ENCODE measurements around the gene AKNAD1. TPM values are rescaled to one million over a fixed set of nuclear protein-coding genes. Genes with fewer than 3 reads are reported as not detected.

AKNAD1 gene
- total and polyA plus RNA-seq, 7 donors: 0.28 to 2.4 (median 1.5) TPM; not detected in 3

GRCh38 chr1:108880850-108881249 is 24.0 kb upstream of the AKNAD1 start:
- no peaks in the 10 kb centered on the region for H3K9me3 ChIP-seq
- 78 to 85% methylated on average over 3 of the region's 3 CpGs for WGBS, 2 donors
- H3K4me3 ChIP-seq: no peak overlapping the region
- peak overlapping the region in 1 of 4 donors; percentile 89 for H3K27ac ChIP-seq
- no peaks in the 10 kb centered on the region for H3K27me3 ChIP-seq
- intact Hi-C loops (cut with DNase I): no loop called here
- peaks cover 0 to 50% (median 34%) of the 10 kb centered on the region in 4 donors for H3K4me1 ChIP-seq
- DNase-seq: no peak
- TF ChIP-seq EP300 (IDR thresholded peaks at IDR 0.05): no peak
- TF ChIP-seq POLR2A (IDR thresholded peaks at IDR 0.05): no peak
- TF ChIP-seq CTCF (IDR thresholded peaks at IDR 0.05): no peak
- no peak for TF ChIP-seq POLR2AphosphoS5 (IDR thresholded peaks at IDR 0.05)
- no peaks in the 10 kb centered on the region for H3K36me3 ChIP-seq

DNA sequence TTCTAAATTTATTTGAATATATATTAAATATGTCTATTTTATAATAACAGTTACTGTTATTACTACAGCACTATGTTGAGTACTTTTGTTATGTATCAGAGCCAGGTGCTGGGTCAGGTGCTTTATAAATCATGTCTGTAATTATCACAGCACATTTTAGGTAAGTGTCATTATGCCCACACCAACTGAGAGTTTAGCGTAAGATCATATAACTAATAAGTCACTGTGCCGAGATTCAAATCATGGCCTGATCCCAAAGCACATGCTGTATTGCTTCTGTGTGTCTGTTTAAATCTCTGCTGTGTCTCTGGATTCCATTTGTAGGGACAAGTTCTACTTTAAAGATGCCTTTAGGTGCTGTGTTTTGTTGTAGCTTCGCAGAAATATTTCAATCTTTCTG is 21.8 kb upstream of the AKNAD1 start:
- Histone ChIP-seq H3K4me3 (peak overlapping the region; percentile 86 to 97 (median 96)), H3K27me3 (no peaks in the 10 kb centered on the region), H3K36me3 (no peaks in the 10 kb centered on the region), H3K4me1 (peaks cover 0 to 34% (median 26%) of the 10 kb centered on the region in 4 donors), H3K27ac (peak overlapping the region; percentile 89 to 95 (median 90)), H3K9me3 (no peaks in the 10 kb centered on the region)
- no peak for TF ChIP-seq POLR2A (IDR thresholded peaks at IDR 0.05)
- no peak for TF ChIP-seq EP300 (IDR thresholded peaks at IDR 0.05)
- no peak for TF ChIP-seq POLR2AphosphoS5 (IDR thresholded peaks at IDR 0.05)
- TF ChIP-seq CTCF (IDR thresholded peaks at IDR 0.05): no peak
- DNase-seq: no peak
- intact Hi-C loops (cut with DNase I): loop anchor here (5.0 kb wide), 2 partner anchors 46 to 131 kb away; partner anchors contain the start of gene STXBP3
- WGBS, 2 donors: 67 to 74% methylated on average over 3 of the region's 3 CpGs

GRCh38 chr1:108878160-108878469 is 21.2 kb upstream of the AKNAD1 start:
- no peaks in the 10 kb centered on the region for H3K36me3 ChIP-seq
- H3K4me3 ChIP-seq: peak overlapping the region; percentile 86 to 97 (median 96)
- DNase-seq: no peak
- no peaks in the 10 kb centered on the region for H3K27me3 ChIP-seq
- no peaks in the 10 kb centered on the region for H3K9me3 ChIP-seq
- H3K4me1 ChIP-seq: peaks cover 0 to 29% (median 23%) of the 10 kb centered on the region in 4 donors
- intact Hi-C loops (cut with DNase I): loop anchor here (5.0 kb wide), 2 partner anchors 46 to 131 kb away; partner anchors contain the start of gene STXBP3
- 23 to 40% methylated on average over 4 of the region's 4 CpGs for WGBS, 2 donors
- TF ChIP-seq CTCF (IDR thresholded peaks at IDR 0.05) (no peak), EP300 (IDR thresholded peaks at IDR 0.05) (no peak), POLR2A (IDR thresholded peaks at IDR 0.05) (no peak)
- H3K27ac ChIP-seq: peak overlapping the region; percentile 89 to 95 (median 90)

- Histone ChIP-seq H3K9me3 (no peaks in the 10 kb centered on the region), H3K27me3 (no peaks in the 10 kb centered on the region), H3K36me3 (no peaks in the 10 kb centered on the region), H3K27ac (peak overlapping the region; percentile 89 to 95 (median 90)), H3K4me1 (peaks cover 0 to 29% (median 23%) of the 10 kb centered on the region in 4 donors), H3K4me3 (peak overlapping the region; percentile 86 to 97 (median 96))
- intact Hi-C loops (cut with DNase I): loop anchor here (5.0 kb wide), 2 partner anchors 45 to 130 kb away; partner anchors contain the start of gene STXBP3
- no peak for TF ChIP-seq POLR2A (IDR thresholded peaks at IDR 0.05)
- no peak for TF ChIP-seq CTCF (IDR thresholded peaks at IDR 0.05)
- TF ChIP-seq POLR2AphosphoS5 (IDR thresholded peaks at IDR 0.05): no peak
- TF ChIP-seq EP300 (IDR thresholded peaks at IDR 0.05): no peak
- WGBS, 2 donors: 1 to 2% methylated on average over 30 of the region's 30 CpGs
- DNase-seq: no peak
Measured at GRCh38 chr1:108877348-108878159, 20.7 kb upstream of the AKNAD1 start.

Data from sigmoid colon (tissue), 7 donors.